Keratinocyte (primary cell): ENCODE data around the gene MAP2K5.

Source experiments
- EZH2 ChIP-seq: IDR thresholded peaks from one replicate; pipeline ENCODE4 v1.6.1; 2012; ENCODE audit warnings: inconsistent platforms, mild to moderate bottlenecking, low read length, moderate library complexity
- TF ChIP-seq, protein P1 (sequence below), 3 experiments: IDR thresholded peaks in 1 of 3; conservative IDR thresholded peaks in 1 of 3; optimal IDR thresholded peaks in 1 of 3; 2 replicates in 2 of 3; 3 replicates in 1 of 3; pipeline versions ENCODE3 to v1.5.1; 2011; ENCODE audit warnings: low read length in 3 of 3, mild to moderate bottlenecking in 3 of 3, moderate library complexity in 2 of 3, control low read depth in 1 of 3, inconsistent platforms in 1 of 3; ENCODE audit not compliant: insufficient read depth in 2 of 3; ENCODE audit errors: extremely low read depth in 1 of 3

- TF ChIP-seq EZH2, result peak; percentile 92
- TF ChIP-seq, protein P1, sequence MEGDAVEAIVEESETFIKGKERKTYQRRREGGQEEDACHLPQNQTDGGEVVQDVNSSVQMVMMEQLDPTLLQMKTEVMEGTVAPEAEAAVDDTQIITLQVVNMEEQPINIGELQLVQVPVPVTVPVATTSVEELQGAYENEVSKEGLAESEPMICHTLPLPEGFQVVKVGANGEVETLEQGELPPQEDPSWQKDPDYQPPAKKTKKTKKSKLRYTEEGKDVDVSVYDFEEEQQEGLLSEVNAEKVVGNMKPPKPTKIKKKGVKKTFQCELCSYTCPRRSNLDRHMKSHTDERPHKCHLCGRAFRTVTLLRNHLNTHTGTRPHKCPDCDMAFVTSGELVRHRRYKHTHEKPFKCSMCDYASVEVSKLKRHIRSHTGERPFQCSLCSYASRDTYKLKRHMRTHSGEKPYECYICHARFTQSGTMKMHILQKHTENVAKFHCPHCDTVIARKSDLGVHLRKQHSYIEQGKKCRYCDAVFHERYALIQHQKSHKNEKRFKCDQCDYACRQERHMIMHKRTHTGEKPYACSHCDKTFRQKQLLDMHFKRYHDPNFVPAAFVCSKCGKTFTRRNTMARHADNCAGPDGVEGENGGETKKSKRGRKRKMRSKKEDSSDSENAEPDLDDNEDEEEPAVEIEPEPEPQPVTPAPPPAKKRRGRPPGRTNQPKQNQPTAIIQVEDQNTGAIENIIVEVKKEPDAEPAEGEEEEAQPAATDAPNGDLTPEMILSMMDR (optimal IDR thresholded peaks at IDR 0.05 in 1 of 3, IDR thresholded peaks at IDR 0.05 in 1 of 3, conservative IDR thresholded peaks at IDR 0.05 in 1 of 3; ENCODE audit: extremely low read depth in 1 of 3, insufficient read depth in 2 of 3, low read length in 3 of 3), result no peak
Observed at GRCh38 chr15:67820122-67820991, 277.9 kb downstream of the MAP2K5 start.
